ENCODE data around the gene NOC4L.

Gene NOC4L

GRCh38 chr12:132179431-132180362, 35.4 kb downstream of the NOC4L start:
- no peak for DNase-seq (ENCODE audit: low read depth)
- no peak overlapping the region for H3K4me3 ChIP-seq (ENCODE audit: low read depth, low read length)
- TF ChIP-seq, protein P1, sequence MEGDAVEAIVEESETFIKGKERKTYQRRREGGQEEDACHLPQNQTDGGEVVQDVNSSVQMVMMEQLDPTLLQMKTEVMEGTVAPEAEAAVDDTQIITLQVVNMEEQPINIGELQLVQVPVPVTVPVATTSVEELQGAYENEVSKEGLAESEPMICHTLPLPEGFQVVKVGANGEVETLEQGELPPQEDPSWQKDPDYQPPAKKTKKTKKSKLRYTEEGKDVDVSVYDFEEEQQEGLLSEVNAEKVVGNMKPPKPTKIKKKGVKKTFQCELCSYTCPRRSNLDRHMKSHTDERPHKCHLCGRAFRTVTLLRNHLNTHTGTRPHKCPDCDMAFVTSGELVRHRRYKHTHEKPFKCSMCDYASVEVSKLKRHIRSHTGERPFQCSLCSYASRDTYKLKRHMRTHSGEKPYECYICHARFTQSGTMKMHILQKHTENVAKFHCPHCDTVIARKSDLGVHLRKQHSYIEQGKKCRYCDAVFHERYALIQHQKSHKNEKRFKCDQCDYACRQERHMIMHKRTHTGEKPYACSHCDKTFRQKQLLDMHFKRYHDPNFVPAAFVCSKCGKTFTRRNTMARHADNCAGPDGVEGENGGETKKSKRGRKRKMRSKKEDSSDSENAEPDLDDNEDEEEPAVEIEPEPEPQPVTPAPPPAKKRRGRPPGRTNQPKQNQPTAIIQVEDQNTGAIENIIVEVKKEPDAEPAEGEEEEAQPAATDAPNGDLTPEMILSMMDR (IDR thresholded peaks at IDR 0.05; ENCODE audit: insufficient read depth, low read depth, low read length, missing control alignments) = no peak

- no peak for DNase-seq (ENCODE audit: low read depth)
Observed at GRCh38 chr12:132180648-132181546, 36.6 kb downstream of the NOC4L start.

GRCh38 chr12:132181570-132182200, 37.4 kb downstream of the NOC4L start:
- TF ChIP-seq, protein P1 (IDR thresholded peaks at IDR 0.05; ENCODE audit: insufficient read depth, low read depth, low read length, missing control alignments) = no peak
- no peak overlapping the region for H3K4me3 ChIP-seq (ENCODE audit: low read depth, low read length)
- DNase-seq (ENCODE audit: low read depth) = no peak

More at GRCh38 chr12:132180648-132181546, 36.6 kb downstream of the NOC4L start:
- TF ChIP-seq, protein P1 (IDR thresholded peaks at IDR 0.05; ENCODE audit: insufficient read depth, low read depth, low read length, missing control alignments) = no peak
- no peak overlapping the region for H3K4me3 ChIP-seq (ENCODE audit: low read depth, low read length)

DNA sequence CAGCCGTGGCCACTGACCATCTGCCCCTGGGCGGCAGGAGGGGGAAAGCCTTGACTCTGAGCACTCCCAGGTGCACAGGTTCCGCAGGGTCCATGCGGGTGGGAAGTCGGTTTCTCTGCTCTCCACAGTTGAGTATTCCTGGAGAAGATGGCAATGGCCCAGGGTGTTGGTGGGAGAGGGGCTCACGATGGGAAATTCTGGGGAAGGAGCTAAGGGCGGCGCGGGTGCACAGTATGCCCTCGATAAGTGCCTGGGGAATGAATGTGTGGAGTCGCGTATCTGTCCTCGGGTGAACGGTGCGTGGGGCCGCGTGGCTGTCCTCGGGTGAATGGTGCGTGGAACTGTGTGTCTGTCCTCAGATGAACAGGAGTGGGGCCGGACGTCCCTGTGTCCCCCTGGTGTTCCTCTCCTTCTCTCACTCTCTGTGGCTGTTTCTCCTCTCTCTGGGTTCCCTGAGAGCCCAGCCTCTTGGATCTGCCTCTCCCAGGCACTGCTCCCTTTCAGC, 38.0 kb downstream of the NOC4L start:
- no peak for DNase-seq (ENCODE audit: low read depth)
- TF ChIP-seq, protein P1 (IDR thresholded peaks at IDR 0.05; ENCODE audit: insufficient read depth, low read depth, low read length, missing control alignments) = no peak
- no peak overlapping the region for H3K4me3 ChIP-seq (ENCODE audit: low read depth, low read length)

DNA sequence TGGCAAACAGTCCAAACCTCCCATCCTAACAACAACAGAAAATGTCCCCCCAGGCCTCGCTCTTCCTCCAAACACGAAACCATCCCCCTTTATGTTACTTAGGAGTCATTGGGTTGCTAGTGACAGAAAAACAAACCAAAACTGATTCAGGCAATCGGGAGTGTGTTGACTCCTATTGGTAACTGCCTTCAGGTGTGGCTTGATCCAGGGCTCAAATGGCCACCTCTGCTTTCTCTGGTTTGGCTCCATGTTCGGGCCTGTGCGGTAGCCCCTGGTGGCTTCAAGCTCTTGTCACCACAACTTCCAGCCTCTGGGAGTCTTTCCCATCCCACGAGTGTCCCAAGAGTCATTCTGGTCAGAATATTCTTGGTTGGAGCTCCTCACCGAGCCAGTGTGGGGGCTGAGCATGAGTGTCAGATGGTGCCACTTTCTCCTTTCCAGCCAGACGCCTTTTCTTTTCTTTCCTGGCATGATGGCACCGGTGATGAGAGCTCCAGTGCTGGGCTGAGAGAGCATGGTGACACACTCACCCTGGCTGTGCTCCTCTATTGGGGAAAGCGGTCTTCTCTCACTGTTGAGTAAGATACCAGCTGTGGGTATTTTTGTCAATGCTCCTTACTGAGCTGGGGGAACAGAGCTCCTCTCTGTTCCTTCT, 38.6 kb downstream of the NOC4L start:
- H3K4me3 ChIP-seq (ENCODE audit: low read depth, low read length) = no peak overlapping the region
- TF ChIP-seq, protein P1 (IDR thresholded peaks at IDR 0.05; ENCODE audit: insufficient read depth, low read depth, low read length, missing control alignments) = no peak
- no peak for DNase-seq (ENCODE audit: low read depth)

GRCh38 chr12:132185705-132186104, 41.4 kb downstream of the NOC4L start:
- H3K4me3 ChIP-seq (ENCODE audit: low read depth, low read length) = no peak overlapping the region
- TF ChIP-seq, protein P1 (IDR thresholded peaks at IDR 0.05; ENCODE audit: insufficient read depth, low read depth, low read length, missing control alignments) = no peak
- no peak for DNase-seq (ENCODE audit: low read depth)
